HT1080 (cell line): ENCODE measurements around the gene DOCK1. TPM values are rescaled to one million over a fixed set of nuclear protein-coding genes. Genes with fewer than 3 reads are reported as not detected.
A peak's percentile ranks its signal among the peaks of the same experiment; 100 is the strongest.

Source experiments
- DNase-seq: peaks from one replicate; pipeline ENCODE4 v3.0.0-alpha.2; 2015; ENCODE audit warnings: low read depth
- total RNA-seq: library from RNA; depleted of rRNA; stranded (reverse); fragments of >200 nt; shearing (Covaris generic); gene quantifications from 2 replicates; pipeline ENCODE4 v1.2.3, GENCODE V29; 2014

The DOCK1 gene
- total RNA-seq, 1 experiment from 2014 or later, result 28.6 TPM

GRCh38 chr10:127003032-127003685 is 97.9 kb downstream of the DOCK1 start:
- no peak for DNase-seq

GRCh38 chr10:127006453-127006852 is 101.2 kb downstream of the DOCK1 start:
- no peak for DNase-seq

- no peak for DNase-seq
Observed at GRCh38 chr10:127009366-127009765, 104.1 kb downstream of the DOCK1 start.

- no peak for DNase-seq
Observed at GRCh38 chr10:127011174-127011573, 105.9 kb downstream of the DOCK1 start.

- DNase-seq, result no peak
Observed at GRCh38 chr10:127012071-127012768, 107.0 kb downstream of the DOCK1 start.

GRCh38 chr10:127012769-127013152 is 107.5 kb downstream of the DOCK1 start:
- peak; percentile 17 for DNase-seq

- no peak for DNase-seq
Observed at GRCh38 chr10:127013211-127013656, 108.0 kb downstream of the DOCK1 start.

- DNase-seq, result no peak
Observed at GRCh38 chr10:127013691-127014473, 108.7 kb downstream of the DOCK1 start.

GRCh38 chr10:127014671-127015070 is 109.4 kb downstream of the DOCK1 start:
- DNase-seq, result no peak

GRCh38 chr10:127015373-127015772 is 110.1 kb downstream of the DOCK1 start:
- no peak for DNase-seq

GRCh38 chr10:127016331-127016730 is 111.1 kb downstream of the DOCK1 start:
- DNase-seq, result no peak

- DNase-seq, result no peak
Observed at GRCh38 chr10:127017541-127018297, 112.5 kb downstream of the DOCK1 start.

- DNase-seq, result no peak
Observed at GRCh38 chr10:127018298-127018650, 113.0 kb downstream of the DOCK1 start.

- no peak for DNase-seq
Observed at GRCh38 chr10:127018766-127019165, 113.5 kb downstream of the DOCK1 start.

- no peak for DNase-seq
Observed at GRCh38 chr10:127020260-127020659, 115.0 kb downstream of the DOCK1 start.

- DNase-seq, result no peak
Observed at GRCh38 chr10:127021801-127022200, 116.6 kb downstream of the DOCK1 start.

GRCh38 chr10:127024685-127025435 is 119.6 kb downstream of the DOCK1 start:
- no peak for DNase-seq

GRCh38 chr10:127027786-127028185 is 122.6 kb downstream of the DOCK1 start:
- DNase-seq, result no peak

GRCh38 chr10:127028556-127028955 is 123.3 kb downstream of the DOCK1 start:
- no peak for DNase-seq

GRCh38 chr10:127029061-127029460 is 123.8 kb downstream of the DOCK1 start:
- DNase-seq, result no peak
